AG08396 (cell line): ENCODE measurements around the gene BOC.
A peak's percentile ranks its signal among the peaks of the same experiment; 100 is the strongest.

Source experiments
- DNase-seq: peaks from one replicate; pipeline ENCODE4 v3.0.0; 2012; ENCODE audit warnings: low spot score, mixed read lengths

BOC gene

DNA sequence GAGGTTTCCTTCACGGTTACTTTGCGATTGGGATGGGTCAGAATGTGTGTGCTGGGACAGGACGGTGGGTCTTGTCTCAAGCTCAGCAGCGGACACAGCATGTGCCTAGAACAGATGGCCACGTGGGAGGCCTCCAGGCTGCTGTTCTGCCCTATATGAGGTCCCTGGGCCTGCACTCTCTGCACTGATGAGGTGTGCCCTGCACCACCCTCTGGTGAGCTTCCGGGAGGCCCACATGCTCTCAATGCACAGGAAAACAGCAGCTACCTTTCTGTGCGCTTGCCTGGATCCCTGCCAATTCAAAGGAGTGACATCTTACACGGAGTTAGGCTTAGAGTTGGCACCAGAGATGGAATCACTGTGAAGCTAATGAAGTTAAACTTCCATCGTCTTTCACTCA lies 59.8 kb downstream of the BOC start:
- no peak for DNase-seq

DNA sequence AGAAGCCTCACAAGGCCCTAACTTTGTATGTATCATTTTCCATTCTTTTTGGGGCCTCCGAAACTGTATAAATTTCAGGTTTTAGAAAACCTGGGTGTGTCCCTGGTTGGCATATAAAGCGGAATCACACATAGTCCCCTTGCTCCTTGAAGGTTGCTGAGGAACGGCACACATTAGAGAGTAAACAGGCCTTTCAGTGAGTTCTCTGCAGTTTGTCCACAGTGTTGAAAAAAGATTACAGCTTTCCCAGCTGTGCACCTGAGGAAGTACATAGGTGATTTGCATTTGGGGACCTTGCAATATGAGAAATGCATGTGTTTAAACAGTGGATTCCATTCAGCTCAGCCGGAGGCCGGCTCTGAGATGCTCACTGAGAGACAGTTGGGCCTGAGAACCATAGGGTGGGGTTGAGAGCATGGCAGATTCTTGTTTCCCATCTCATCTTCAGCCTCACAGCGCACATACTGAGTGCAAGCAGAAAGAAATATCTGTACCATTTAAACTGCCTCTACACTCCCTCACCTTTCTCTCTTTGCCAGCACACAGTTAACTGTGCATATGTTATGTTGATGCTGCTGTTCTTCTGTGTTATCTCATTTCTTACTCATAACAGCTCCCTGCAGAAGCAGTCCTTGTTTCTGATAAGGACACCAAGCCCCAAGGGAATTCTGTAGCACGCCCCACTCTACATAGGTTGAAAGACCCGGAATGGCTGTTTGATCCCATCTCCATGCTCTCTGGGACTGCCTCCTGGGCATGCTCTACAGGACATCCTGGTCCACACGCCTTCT lies 60.4 kb downstream of the BOC start:
- DNase-seq: no peak

DNA sequence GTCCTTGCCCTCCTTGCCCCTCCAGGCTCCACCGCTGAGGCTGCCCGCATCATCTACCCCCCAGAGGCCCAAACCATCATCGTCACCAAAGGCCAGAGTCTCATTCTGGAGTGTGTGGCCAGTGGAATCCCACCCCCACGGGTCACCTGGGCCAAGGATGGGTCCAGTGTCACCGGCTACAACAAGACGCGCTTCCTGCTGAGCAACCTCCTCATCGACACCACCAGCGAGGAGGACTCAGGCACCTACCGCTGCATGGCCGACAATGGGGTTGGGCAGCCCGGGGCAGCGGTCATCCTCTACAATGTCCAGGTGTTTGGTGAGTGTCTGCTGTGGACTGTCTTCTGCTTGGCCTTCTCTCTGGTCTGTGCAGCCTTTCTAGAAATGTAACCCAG lies 61.0 kb downstream of the BOC start:
- DNase-seq: no peak

- no peak for DNase-seq
These were observed 61.7 kb downstream of the BOC start for GRCh38 chr3:113273011-113273410.

- DNase-seq: no peak
These were observed 62.4 kb downstream of the BOC start for GRCh38 chr3:113273604-113274378.

DNA sequence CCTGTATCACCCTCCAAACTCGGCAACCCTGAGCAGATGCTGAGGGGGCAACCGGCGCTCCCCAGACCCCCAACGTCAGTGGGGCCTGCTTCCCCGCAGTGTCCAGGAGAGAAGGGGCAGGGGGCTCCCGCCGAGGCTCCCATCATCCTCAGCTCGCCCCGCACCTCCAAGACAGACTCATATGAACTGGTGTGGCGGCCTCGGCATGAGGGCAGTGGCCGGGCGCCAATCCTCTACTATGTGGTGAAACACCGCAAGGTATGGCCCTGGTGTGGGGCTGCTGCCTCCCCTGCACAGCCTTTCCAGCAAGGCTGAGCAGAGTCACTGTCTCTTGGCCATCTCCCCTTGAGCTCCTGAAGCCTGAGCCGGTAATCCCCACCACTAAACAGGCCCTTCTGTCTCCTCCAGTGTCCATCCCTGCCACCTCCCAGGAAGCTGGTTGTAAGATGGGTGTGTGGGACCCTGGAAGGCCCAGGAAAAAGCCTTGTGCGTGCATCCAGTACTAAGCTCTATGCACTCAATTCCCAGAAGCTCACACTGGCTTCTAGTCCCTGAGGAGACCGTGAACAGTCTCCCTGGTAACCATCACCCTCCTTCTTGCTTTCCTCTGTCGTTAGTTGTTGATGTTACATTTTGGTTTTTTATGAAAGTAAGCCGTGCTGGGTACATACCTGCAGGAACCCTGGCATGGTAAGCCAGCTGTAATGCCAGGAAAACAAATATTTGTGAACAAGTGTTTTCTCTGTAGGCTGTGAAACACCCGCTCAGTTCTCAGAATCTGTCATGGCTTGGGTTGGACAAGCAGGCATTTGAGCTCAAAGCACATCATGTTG lies 63.3 kb downstream of the BOC start:
- no peak for DNase-seq

GRCh38 chr3:113275258-113275556 lies 63.9 kb downstream of the BOC start:
- no peak for DNase-seq

DNA sequence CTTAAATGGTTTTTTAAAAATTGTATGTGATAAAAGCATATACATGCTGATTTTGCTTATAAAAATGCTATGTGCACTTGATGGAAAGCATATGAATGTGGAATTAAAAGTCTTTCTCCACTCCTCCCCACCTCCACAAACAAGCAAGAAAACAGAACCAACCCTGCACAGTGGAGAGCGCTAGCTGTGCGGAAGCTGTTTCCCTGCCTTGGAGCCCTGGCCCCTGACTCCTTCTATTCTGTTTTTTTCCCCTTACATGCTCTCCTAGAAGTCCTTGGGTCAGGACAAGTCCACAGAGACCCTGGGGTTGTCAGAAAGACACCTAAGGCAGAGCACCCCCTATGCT lies 64.2 kb downstream of the BOC start:
- no peak for DNase-seq

GRCh38 chr3:113275929-113276750 lies 64.8 kb downstream of the BOC start:
- peak; percentile 75 for DNase-seq

- no peak for DNase-seq
These were observed 65.4 kb downstream of the BOC start for GRCh38 chr3:113276751-113277080.

DNA sequence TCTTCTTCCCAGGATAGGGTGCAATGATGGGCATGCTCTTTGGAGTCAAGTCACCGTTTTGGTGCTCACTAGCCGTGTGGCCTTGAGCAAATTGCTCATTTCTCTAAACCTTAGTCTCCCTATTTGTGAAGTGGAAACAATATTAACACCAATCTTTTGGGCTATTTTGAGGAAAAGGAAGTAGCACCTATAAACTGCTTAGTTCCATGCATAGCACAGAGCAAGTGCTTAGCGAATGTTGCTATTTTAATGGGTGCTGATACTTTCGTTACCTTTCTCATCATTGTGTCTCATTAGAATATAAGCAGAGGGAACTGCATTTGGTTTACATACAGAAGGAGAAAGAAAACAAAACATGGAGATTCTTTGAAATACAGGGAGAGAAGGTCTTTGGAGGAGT lies 66.1 kb downstream of the BOC start:
- DNase-seq: no peak

DNA sequence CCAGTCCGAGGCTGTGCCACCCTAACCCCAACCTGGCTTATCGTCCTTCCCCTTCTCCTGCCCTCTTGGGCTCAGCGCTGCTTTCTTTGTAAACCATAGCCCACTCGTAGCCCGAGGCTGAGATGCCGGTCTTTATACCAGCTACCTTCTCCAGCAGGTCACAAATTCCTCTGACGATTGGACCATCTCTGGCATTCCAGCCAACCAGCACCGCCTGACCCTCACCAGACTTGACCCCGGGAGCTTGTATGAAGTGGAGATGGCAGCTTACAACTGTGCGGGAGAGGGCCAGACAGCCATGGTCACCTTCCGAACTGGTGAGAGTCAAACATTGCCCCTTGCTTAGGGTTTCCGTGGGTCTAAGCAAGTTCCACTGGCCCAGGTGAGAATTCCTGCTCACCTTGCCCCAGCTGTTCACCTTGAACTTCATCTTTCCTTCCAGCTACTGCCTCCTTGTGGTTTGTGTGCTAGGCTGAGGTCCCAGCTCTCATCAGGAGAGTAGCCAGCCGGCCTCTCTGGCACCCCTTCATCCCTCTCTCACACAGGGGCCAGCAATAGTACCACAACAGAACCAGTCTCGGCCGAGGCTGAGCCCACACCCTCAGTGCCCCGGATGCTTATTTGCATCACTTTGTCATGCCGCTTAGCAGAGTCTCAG lies 66.7 kb downstream of the BOC start:
- no peak for DNase-seq

DNA sequence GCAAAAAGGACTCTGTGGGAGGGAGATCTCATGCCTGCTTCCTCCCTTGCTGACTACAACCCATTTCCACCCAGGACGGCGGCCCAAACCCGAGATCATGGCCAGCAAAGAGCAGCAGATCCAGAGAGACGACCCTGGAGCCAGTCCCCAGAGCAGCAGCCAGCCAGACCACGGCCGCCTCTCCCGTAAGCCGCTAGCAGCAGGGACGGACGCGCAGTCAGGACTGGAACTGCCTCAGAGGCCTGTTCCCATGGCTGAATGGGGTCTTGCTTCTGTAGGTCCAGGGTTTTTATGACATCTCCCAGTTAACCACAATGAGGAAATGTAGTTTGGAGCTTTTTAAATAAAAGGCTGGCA lies 67.2 kb downstream of the BOC start:
- no peak for DNase-seq

DNA sequence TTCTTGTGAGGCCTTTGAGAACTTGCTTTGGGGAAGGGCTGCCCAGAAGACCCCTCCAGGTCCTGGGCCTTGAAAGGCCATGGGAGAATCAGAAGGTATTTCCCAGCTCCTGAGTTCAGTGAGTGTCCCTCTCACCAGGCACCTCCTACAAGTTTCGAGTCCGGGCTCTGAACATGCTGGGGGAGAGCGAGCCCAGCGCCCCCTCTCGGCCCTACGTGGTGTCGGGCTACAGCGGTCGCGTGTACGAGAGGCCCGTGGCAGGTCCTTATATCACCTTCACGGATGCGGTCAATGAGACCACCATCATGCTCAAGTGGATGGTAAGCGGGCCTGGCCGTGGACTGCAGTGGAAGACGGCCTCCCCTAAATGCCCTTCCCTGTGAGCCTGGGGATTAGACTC lies 68.3 kb downstream of the BOC start:
- no peak for DNase-seq

DNA sequence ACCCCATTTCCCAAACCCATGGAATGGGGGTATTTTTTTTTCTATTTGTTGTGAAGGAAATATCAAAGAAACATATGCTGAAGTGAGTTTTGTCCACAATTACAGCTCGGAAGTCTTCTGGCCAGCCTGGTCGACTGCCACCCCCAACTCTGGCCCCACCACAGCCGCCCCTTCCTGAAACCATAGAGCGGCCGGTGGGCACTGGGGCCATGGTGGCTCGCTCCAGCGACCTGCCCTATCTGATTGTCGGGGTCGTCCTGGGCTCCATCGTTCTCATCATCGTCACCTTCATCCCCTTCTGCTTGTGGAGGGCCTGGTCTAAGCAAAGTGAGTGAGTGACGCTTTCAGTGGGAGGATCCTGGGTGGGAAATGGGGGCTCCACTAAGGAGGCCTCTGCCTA lies 71.9 kb downstream of the BOC start:
- no peak for DNase-seq

GRCh38 chr3:113284453-113285050 lies 73.2 kb downstream of the BOC start:
- DNase-seq: no peak

DNA sequence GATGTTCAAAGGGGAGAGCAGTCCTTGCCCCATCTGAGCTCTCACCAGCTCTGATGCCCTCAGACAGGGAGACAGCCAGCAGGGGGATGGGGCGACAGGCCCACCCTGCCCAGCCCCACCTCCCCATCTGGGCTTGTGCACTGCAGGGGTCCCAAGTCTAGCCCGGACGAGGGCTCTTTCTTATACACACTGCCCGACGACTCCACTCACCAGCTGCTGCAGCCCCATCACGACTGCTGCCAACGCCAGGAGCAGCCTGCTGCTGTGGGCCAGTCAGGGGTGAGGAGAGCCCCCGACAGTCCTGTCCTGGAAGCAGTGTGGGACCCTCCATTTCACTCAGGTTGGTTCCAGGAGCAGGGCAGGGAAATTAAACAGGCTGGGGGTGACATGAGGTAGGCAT lies 73.9 kb downstream of the BOC start:
- DNase-seq: no peak

- DNase-seq: no peak
These were observed 74.4 kb downstream of the BOC start for GRCh38 chr3:113285741-113286140.

DNA sequence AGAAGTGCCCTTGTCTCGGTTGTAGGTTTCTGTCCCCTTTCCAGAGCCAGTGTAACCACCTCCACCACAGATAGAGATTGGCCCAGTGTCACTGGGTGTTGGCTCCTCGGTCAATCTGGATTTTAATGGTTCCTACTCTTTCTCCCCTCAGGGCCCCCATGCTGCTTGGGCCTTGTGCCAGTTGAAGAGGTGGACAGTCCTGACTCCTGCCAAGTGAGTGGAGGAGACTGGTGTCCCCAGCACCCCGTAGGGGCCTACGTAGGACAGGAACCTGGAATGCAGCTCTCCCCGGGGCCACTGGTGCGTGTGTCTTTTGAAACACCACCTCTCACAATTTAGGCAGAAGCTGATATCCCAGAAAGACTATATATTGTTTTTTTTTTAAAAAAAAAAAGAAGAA lies 75.2 kb downstream of the BOC start:
- no peak for DNase-seq

- peak; percentile 68 for DNase-seq
These were observed 75.9 kb downstream of the BOC start for GRCh38 chr3:113287111-113287802.
